Peyer's patch (tissue), 4 donors: ENCODE data around the gene SPAG6.

ENCODE experiments used
- CTCF ChIP-seq, 6 experiments: fragments of 450-650 bp in 4 of 6; fragments of 200-600 bp in 2 of 6; sonication (generic) in 1 of 6; IDR thresholded peaks; one replicate each; pipeline ENCODE4 v1.5.1; 2017 to 2019; ENCODE audit warnings: antibody characterized with exemption in 6 of 6, mild to moderate bottlenecking in 3 of 6, moderate library complexity in 1 of 6
- POLR2A ChIP-seq, 2 donors: fragments of 450-650 bp; IDR thresholded peaks; one replicate each; pipeline ENCODE4 v1.5.1; 2017; ENCODE audit warnings: antibody characterized with exemption in 2 of 2, mild to moderate bottlenecking in 2 of 2, moderate library complexity in 2 of 2

- TF ChIP-seq POLR2A (IDR thresholded peaks at IDR 0.05) (no peak), CTCF (IDR thresholded peaks at IDR 0.05) (no peak)
These were observed 34.4 kb upstream of the SPAG6 start for GRCh38 chr10:22310928-22311327.
